ACC112 (cell line): ENCODE measurements around the gene LDLR.
"Not testable (repeated sequence)": the region's sequence is repeated elsewhere in the genome, so short reads cannot be mapped to it uniquely, and the experiment has no call there.

Experiments
- H2AFZ ChIP-seq: fragments of 200-600 bp; sonication (generic); one replicate; pipeline ENCODE4 v1.6.0; 2017; ENCODE audit warnings: antibody characterized with exemption, low read length; ENCODE audit not compliant: unreplicated experiment
- H3K27ac ChIP-seq: fragments of 200-600 bp; sonication (generic); 2 replicates; pipeline ENCODE4 v1.5.1; 2014; ENCODE audit warnings: low read depth, mild to moderate bottlenecking, antibody characterized with exemption, low read length, moderate library complexity
- H3K27me3 ChIP-seq: fragments of 200-600 bp; sonication (generic); 2 replicates; pipeline ENCODE4 v1.6.1; 2014; ENCODE audit warnings: mild to moderate bottlenecking, antibody characterized with exemption, low read length, moderate library complexity, mixed read lengths; ENCODE audit not compliant: insufficient read depth
- H3K36me3 ChIP-seq: fragments of 200-600 bp; sonication (generic); 2 replicates; pipeline ENCODE4 v1.6.1; 2016; ENCODE audit warnings: mild to moderate bottlenecking, antibody characterized with exemption, low read length, moderate library complexity, mixed read lengths; ENCODE audit not compliant: insufficient read depth
- H3K4me1 ChIP-seq: fragments of 200-600 bp; sonication (generic); one replicate; pipeline ENCODE4 v1.6.1; 2016; ENCODE audit warnings: low read length, mixed read lengths; ENCODE audit not compliant: insufficient read depth, unreplicated experiment, control insufficient read depth
- H3K4me3 ChIP-seq: fragments of 200-600 bp; sonication (generic); 2 replicates; pipeline ENCODE4 v1.5.1; 2014; ENCODE audit warnings: mild to moderate bottlenecking, low read depth, low read length
- H3K79me2 ChIP-seq: fragments of 200-600 bp; sonication (generic); one replicate; pipeline ENCODE4 v1.6.0; 2016; ENCODE audit warnings: low read length; ENCODE audit not compliant: control insufficient read depth, unreplicated experiment, insufficient read depth

The LDLR gene

GRCh38 chr19:11172576-11172975, 83.3 kb downstream of the LDLR start:
- no peak overlapping the region for H3K27ac ChIP-seq
- no peaks in the 10 kb centered on the region for H3K79me2 ChIP-seq
- H3K27me3 ChIP-seq = no peaks in the 10 kb centered on the region
- H2AFZ ChIP-seq = no peak overlapping the region
- peaks cover 17% of the 10 kb centered on the region for H3K4me1 ChIP-seq
- H3K4me3 ChIP-seq = no peak overlapping the region
- peaks cover 8% of the 10 kb centered on the region; the same call in 1 of the 2 replicates for H3K36me3 ChIP-seq

GRCh38 chr19:11173516-11174155, 84.4 kb downstream of the LDLR start:
- H3K27me3 ChIP-seq = no peaks in the 10 kb centered on the region
- no peak overlapping the region for H3K4me3 ChIP-seq
- no peak overlapping the region for H3K27ac ChIP-seq
- H3K4me1 ChIP-seq = peaks cover 16% of the 10 kb centered on the region
- H3K36me3 ChIP-seq = peaks cover 11% of the 10 kb centered on the region; the same call in 1 of the 2 replicates
- H2AFZ ChIP-seq = no peak overlapping the region
- no peaks in the 10 kb centered on the region for H3K79me2 ChIP-seq

- Histone ChIP-seq H3K79me2 (no peaks in the 10 kb centered on the region), H3K27ac (no peak overlapping the region), H3K4me3 (no peak overlapping the region), H3K4me1 (peaks cover 12% of the 10 kb centered on the region), H3K27me3 (no peaks in the 10 kb centered on the region), H3K36me3 (peaks cover 11% of the 10 kb centered on the region; the same call in 1 of the 2 replicates), H2AFZ (no peak overlapping the region)
Observed at GRCh38 chr19:11174336-11174735, 85.1 kb downstream of the LDLR start.

- H3K27ac ChIP-seq = no peak overlapping the region
- peaks cover 6% of the 10 kb centered on the region for H3K36me3 ChIP-seq
- no peak overlapping the region for H3K4me3 ChIP-seq
- H3K79me2 ChIP-seq = peaks cover 9% of the 10 kb centered on the region
- H3K4me1 ChIP-seq = peaks cover 20% of the 10 kb centered on the region
- H3K27me3 ChIP-seq = no peaks in the 10 kb centered on the region
- H2AFZ ChIP-seq = no peak overlapping the region
Observed at GRCh38 chr19:11175920-11176319, 86.7 kb downstream of the LDLR start.

GRCh38 chr19:11176466-11177193, 87.4 kb downstream of the LDLR start:
- H3K4me3 ChIP-seq = no peak overlapping the region

GRCh38 chr19:11177592-11177991, 88.3 kb downstream of the LDLR start:
- peaks cover 9% of the 10 kb centered on the region for H3K79me2 ChIP-seq
- peaks cover 6% of the 10 kb centered on the region for H3K36me3 ChIP-seq
- H3K27ac ChIP-seq = no peak overlapping the region
- no peaks in the 10 kb centered on the region for H3K27me3 ChIP-seq
- H2AFZ ChIP-seq = no peak overlapping the region
- H3K4me3 ChIP-seq = no peak overlapping the region
- peaks cover 20% of the 10 kb centered on the region for H3K4me1 ChIP-seq

More at GRCh38 chr19:11176466-11177193, 87.4 kb downstream of the LDLR start:
- Histone ChIP-seq H3K79me2 (peaks cover 9% of the 10 kb centered on the region), H3K36me3 (peaks cover 6% of the 10 kb centered on the region), H3K27ac (no peak overlapping the region), H2AFZ (no peak overlapping the region), H3K27me3 (no peaks in the 10 kb centered on the region), H3K4me1 (peaks cover 20% of the 10 kb centered on the region)

GRCh38 chr19:11179145-11179465, 89.8 kb downstream of the LDLR start:
- not testable (repeated sequence) for H2AFZ ChIP-seq, H3K36me3 ChIP-seq, H3K4me3 ChIP-seq, H3K27me3 ChIP-seq
- H3K79me2 ChIP-seq = peaks cover 15% of the 10 kb centered on the region
- H3K4me1 ChIP-seq = peaks cover 20% of the 10 kb centered on the region
- peak overlapping the region; percentile 58; the same call in 1 of the 2 replicates for H3K27ac ChIP-seq

GRCh38 chr19:11179716-11180297, 90.5 kb downstream of the LDLR start:
- H3K4me3 ChIP-seq = no peak overlapping the region
- peaks cover 15% of the 10 kb centered on the region for H3K79me2 ChIP-seq
- peaks cover 9% of the 10 kb centered on the region for H3K36me3 ChIP-seq
- peaks cover 20% of the 10 kb centered on the region for H3K4me1 ChIP-seq
- H3K27me3 ChIP-seq = no peaks in the 10 kb centered on the region
- H3K27ac ChIP-seq = peak overlapping the region; percentile 8; the same call in 1 of the 2 replicates
- H2AFZ ChIP-seq = no peak overlapping the region

GRCh38 chr19:11180346-11180745, 91.1 kb downstream of the LDLR start:
- no peak overlapping the region for H3K4me3 ChIP-seq
- peaks cover 20% of the 10 kb centered on the region for H3K4me1 ChIP-seq
- H3K27me3 ChIP-seq = no peaks in the 10 kb centered on the region
- H2AFZ ChIP-seq = no peak overlapping the region
- peaks cover 9% of the 10 kb centered on the region for H3K36me3 ChIP-seq
- peak overlapping the region; percentile 7; the same call in 1 of the 2 replicates for H3K27ac ChIP-seq
- peaks cover 15% of the 10 kb centered on the region for H3K79me2 ChIP-seq

- H3K4me1 ChIP-seq = peaks cover 20% of the 10 kb centered on the region
- H3K27ac ChIP-seq, H2AFZ ChIP-seq, H3K27me3 ChIP-seq, H3K4me3 ChIP-seq: not testable (repeated sequence)
- H3K36me3 ChIP-seq = peaks cover 12% of the 10 kb centered on the region
- peaks cover 15% of the 10 kb centered on the region for H3K79me2 ChIP-seq
Observed at GRCh38 chr19:11180975-11181374, 91.7 kb downstream of the LDLR start.
